SK-N-DZ (cell line): Measurements from ENCODE around the gene COL23A1.

Source experiments
- DNase-seq: peaks from one replicate; pipeline ENCODE4 v3.0.0-alpha.2; 2015; ENCODE audit warnings: low spot score

COL23A1 gene

DNA sequence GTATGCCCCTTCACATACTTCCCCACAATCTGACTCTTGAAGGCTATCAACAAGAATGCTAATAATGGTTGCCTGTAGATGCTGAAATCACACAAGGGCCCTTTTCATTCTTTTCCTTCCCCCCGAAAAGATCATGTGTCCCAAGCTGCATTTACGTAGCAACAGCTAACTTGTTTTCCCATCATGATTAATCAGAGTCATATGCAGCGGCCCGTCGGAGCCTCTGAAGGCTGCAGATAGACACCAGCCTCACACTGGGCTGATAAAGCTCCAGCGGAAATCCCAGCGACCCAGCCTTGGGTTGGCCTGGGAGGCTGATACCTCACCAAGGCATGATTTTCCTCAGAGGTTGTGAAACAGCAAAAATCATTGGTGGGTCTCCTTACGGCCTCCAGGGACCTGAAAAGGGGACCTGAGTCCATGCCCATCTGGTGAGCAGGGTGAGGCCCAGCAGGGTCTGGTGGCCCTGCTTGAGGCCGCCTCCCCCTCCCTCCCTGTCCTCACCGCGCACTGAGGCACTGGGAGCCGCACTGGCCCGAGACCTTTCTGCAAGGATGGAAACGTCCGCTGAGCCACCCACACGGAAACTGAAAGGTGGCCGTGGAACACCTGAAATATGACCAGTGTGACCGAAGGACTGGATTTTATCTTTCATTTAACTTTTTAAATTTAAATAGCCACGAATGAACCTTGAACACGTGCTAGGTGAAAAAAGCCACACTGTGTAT is 243.4 kb downstream of the COL23A1 start:
- no peak for DNase-seq

DNA sequence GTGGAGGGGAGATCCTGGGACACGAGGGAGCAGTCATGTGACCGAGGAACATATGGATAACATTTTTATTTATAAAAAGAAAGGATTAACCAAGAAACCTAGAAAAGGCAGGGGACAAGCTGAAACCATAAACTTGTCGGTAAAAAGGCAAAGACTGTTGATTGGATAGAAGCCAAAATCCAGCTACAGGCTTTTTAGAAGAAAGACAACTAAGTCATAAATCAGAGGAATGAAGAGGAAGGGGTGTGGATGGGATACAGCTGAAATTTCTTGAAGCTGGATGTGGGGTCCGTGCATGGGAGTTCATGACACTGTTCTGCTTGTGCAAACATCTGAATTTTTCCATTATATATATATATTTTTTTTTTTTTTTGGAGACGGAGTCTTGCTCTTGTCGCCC is 246.9 kb downstream of the COL23A1 start:
- no peak for DNase-seq

DNA sequence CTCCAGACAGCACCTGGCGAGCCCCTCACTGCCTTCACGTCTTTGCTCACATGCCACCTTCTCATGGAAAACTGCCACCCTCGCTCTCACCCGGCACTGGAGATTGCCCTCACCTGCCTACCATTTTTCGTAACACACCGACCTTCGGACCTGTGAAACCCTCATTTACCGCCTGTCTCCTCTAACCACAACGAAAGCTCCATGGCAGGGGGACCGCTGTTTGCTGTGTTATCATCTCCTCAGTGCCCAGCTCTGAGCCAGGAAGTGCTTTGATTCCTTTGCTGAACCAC is 248.4 kb downstream of the COL23A1 start:
- no peak for DNase-seq

- no peak for DNase-seq
These were observed 248.9 kb downstream of the COL23A1 start for GRCh38 chr5:178341091-178341850.

DNA sequence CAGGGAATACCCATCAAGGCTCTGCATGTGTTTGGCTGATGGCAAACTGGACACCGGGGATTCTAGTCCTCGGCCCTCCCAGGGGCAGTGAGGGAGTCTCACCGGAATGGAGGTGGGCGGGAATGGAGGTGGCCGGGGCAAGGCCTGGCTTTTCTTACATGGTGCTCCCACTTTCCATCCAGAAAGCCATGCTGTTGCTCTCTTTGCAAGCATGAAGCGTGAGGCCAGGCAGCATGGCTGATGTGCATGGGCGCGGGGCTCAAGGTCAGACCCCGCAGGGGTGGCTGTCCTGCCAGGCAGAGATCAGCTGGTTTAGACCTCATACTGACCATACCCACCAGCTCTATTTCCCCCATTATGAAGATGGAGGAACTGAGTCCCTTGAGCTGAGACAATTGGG is 249.6 kb downstream of the COL23A1 start:
- DNase-seq = no peak

GRCh38 chr5:178340187-178340586 is 250.0 kb downstream of the COL23A1 start:
- DNase-seq = no peak

GRCh38 chr5:178339272-178339671 is 250.9 kb downstream of the COL23A1 start:
- no peak for DNase-seq

- DNase-seq = no peak
These were observed 251.4 kb downstream of the COL23A1 start for GRCh38 chr5:178338750-178339144.

DNA sequence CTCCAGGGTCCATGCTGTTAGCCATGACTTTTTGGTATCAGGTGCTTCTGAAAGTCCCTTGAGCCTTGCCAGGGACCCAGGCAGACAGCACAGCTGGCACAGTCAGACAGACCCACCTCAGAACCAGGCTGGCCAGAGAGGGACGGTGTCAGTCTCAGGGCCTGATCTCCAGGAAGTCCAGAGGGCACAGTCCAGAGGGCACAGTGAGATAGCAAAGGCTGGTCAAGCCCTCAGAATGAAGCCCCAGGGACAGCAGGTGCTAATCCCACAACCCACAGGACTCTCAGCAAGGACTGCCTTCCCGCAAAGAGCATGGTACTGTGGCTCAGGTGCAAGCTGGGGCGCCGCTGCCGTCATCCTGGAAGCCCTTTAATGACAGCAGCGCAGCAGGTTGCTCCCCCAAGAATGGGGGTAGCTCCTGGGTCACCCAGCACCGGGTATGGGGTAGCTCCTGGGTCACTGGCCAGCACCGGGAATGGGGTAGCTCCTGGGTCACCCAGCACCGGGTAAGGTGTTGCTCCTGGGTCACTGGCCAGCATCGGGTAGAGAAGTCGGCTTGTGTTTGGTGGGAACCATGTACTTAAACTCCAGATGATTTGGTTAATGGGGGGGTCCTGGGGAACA is 252.0 kb downstream of the COL23A1 start:
- DNase-seq = no peak

- no peak for DNase-seq
These were observed 252.9 kb downstream of the COL23A1 start for GRCh38 chr5:178337334-178337741.

DNA sequence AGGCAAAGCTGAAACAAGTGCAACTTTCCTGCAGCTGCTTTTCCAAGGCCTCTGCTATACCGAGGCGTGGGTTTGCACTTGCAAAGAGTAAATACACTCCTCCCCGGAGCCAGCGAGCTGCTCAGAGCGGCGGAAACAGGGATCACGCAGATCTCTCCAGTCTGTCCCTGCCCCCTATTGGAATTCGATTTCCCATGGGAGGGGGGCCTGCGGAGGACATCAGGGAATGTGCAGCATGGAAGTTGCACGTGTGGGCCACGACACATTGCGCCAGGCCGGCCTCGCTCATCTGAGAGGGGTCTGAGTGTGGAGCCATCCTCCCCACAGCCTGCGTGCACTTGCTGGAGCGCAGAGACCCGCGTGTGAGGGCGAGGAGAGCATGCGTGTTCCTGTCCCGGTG is 253.3 kb downstream of the COL23A1 start:
- no peak for DNase-seq

DNA sequence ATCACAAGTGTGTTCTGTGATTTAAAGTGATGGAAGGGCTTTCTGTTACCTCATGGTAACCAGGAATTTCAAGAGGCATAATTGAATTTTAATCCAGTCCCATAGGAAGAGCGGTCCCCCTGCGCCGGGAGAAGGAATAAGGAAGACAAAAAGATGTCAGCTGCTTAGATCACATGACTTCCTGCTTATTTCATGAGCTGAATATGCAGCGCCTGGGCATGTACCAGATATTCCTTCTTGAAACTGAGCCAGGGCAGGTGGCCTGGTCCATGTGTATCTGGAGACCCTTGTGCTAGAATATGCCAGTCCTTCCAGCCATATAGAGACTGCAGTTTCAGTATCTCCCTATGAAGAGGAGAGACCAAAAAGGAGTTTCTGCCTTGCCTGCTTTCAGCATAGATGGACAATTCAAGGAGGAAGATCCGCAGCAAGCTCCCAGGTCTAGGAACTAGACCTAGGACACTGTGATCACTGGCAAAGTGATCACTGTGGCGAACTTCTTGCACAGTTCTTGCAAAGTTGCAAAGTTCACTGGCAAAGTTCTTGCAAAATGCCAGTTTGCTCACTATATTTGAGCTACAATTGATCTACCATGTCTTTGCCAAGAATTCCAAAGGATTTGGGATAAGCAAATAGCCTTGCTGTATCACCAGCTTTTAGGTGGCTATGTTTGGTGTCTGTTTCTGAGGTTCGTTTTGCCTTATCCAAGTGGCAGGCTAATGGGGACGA is 254.7 kb downstream of the COL23A1 start:
- no peak for DNase-seq

DNA sequence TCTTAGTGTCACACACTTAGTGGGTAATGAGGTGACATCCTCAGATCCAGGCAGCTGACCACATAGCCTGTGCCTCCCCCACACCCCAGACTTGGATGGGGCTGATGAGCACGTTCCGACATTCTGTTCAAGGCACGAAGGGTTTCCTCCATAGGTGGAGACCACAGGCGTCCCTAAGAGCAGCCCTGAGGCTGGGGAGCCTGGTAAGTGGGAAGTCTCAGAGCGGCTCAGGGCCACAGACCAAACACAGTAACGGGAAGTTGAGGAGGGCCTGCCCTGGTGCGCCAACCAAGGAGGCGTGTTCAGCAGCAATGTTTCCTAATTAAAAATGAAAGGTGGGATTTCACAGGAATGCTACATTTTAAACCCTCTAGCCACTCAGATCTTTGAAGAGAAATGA is 255.3 kb downstream of the COL23A1 start:
- no peak for DNase-seq

GRCh38 chr5:178333821-178334481 is 256.2 kb downstream of the COL23A1 start:
- DNase-seq = no peak

GRCh38 chr5:178332210-178332641 is 258.0 kb downstream of the COL23A1 start:
- no peak for DNase-seq

GRCh38 chr5:178331491-178331996 is 258.6 kb downstream of the COL23A1 start:
- no peak for DNase-seq

DNA sequence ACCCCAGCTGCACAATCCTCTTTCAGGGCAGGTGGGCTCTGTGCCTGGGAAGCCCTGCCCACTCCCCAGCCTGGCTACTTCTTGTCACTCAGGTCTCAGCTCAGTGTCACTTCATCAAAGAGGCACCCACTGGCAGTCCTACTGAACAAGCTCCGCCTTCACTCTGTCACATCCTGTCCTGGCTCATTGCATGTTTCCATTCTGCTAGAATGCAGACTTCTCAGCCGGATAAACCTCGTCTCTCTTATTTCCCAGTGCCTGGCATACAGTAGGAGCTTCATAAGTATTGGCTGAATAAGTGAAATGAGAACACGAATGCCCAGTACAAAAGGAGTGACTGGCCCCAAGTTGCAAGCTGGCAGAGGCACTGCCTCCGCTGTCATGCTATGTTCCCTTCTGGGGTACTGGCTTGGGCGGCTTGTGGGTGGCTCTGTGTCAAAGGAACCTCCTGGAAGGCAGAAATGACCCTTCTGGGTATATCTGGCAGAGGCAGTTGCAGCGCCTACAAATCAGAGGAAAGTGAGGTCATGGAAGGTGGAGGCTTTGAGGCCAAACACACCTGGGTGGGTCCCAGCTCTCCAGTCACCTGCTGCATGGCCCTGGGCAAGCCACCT is 259.3 kb downstream of the COL23A1 start:
- DNase-seq = no peak

- DNase-seq = no peak
These were observed 261.1 kb downstream of the COL23A1 start for GRCh38 chr5:178328826-178329730.

- DNase-seq = no peak
These were observed 262.1 kb downstream of the COL23A1 start for GRCh38 chr5:178327931-178328711.
